Activated CD4-positive, alpha-beta T cell treated with anti-CD3 and anti-CD28 coated beads, Interleukin-2, amount 50 U/mL, for 1 hour (primary cell): Measurements from ENCODE around the gene RTL10.

Experiments
- DNase-seq: peaks from one replicate; pipeline ENCODE4 v3.0.0-alpha.2; 2020

Gene RTL10

GRCh38 chr22:19807161-19807913 lies 47.3 kb downstream of the RTL10 start:
- DNase-seq, result no peak

GRCh38 chr22:19806213-19807160 lies 48.2 kb downstream of the RTL10 start:
- no peak for DNase-seq

GRCh38 chr22:19805821-19806212 lies 48.9 kb downstream of the RTL10 start:
- no peak for DNase-seq
